Measurements from ENCODE around the gene TRIM72. TPM values are rescaled to one million over a fixed set of nuclear protein-coding genes. Genes with fewer than 3 reads are reported as not detected.

Gene TRIM72
- total and polyA plus RNA-seq, 9 of the 15 experiments (the other 6 are each of a cell fraction or from before 2014, with no cell fraction given): under 0.01 TPM; not detected in 8

DNA sequence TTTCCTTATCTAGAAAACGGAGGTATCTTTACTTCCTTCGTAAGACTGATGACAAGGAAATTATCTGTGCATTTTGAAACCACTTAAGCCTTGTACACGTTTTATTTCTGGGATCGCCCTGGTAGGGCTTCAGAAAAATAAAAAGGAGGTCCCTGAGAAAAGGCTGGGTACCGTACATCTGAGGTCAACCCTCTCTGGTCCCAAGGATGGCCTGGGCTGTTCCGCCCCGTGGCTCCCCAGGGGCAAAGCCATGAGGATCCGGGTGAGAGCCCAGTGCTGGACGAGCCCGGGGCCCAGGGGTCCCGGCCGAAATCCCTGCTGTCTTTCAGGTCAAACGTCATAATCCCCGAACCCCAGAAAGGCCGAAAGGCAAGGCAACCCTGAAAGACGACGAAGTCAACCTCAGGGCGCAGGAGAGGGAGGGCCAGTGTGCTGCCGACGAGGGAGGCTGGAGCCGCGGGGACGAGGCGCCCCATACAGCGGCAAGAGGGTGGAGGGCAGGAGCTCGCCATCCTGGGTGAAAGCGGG is 34.6 kb upstream of the TRIM72 start (continued):
- TF ChIP-seq PHF20 (IDR thresholded peaks at IDR 0.05; ENCODE audit: partially characterized antibody): peak; percentile 33
- TF ChIP-seq MAFF (IDR thresholded peaks at IDR 0.05; ENCODE audit: low read length): no peak
- TF ChIP-seq BRD9 (IDR thresholded peaks at IDR 0.05; ENCODE audit: low read depth, partially characterized antibody): peak; percentile 62
- no peak for TF ChIP-seq POLR2B (IDR thresholded peaks at IDR 0.05; ENCODE audit: low read depth, partially characterized antibody)
- TF ChIP-seq ZFP36 (IDR thresholded peaks at IDR 0.05; ENCODE audit: low read depth, low read length, partially characterized antibody): peak; percentile 75
- TF ChIP-seq KDM1A (IDR thresholded peaks at IDR 0.05): peak; percentile 67 to 76; a peak in 3 of 4 replicates
- peak; percentile 88 for TF ChIP-seq BCOR (IDR thresholded peaks at IDR 0.05)
- 0 out of 2 replicates have a peak, but pooled peaks have one; percentile 27 for TF ChIP-seq ZNF197 (CRISPR knock-in tag; IDR thresholded peaks at IDR 0.05; ENCODE audit: low read depth)
- TF ChIP-seq, protein P1, sequence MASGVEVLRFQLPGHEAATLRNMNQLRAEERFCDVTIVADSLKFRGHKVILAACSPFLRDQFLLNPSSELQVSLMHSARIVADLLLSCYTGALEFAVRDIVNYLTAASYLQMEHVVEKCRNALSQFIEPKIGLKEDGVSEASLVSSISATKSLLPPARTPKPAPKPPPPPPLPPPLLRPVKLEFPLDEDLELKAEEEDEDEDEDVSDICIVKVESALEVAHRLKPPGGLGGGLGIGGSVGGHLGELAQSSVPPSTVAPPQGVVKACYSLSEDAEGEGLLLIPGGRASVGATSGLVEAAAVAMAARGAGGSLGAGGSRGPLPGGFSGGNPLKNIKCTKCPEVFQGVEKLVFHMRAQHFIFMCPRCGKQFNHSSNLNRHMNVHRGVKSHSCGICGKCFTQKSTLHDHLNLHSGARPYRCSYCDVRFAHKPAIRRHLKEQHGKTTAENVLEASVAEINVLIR (CRISPR knock-in tag; IDR thresholded peaks at IDR 0.05): no peak
- TF ChIP-seq MCM5 (IDR thresholded peaks at IDR 0.05; ENCODE audit: low read depth): no peak
- TF ChIP-seq KDM2B (CRISPR knock-in tag; IDR thresholded peaks at IDR 0.05): 0 out of 2 replicates have a peak, but pooled peaks have one; percentile 15

Data from K562 (cell line).